Duodenal mucosa (tissue), 2 donors: Measurements from ENCODE around the gene SPTBN4.

Experiments
- H3K27ac ChIP-seq: one replicate; pipeline ENCODE4 v1.7.0; 2013; ENCODE audit warnings: low read depth, low read length
- H3K27me3 ChIP-seq, 2 donors: one replicate each; pipeline ENCODE4 v1.7.0; 2013; ENCODE audit warnings: low read length in 2 of 2, control low read depth in 1 of 2; ENCODE audit not compliant: insufficient read depth in 2 of 2, control insufficient read depth in 1 of 2
- H3K36me3 ChIP-seq, 2 donors: one replicate each; pipeline ENCODE4 v1.7.0; 2013; ENCODE audit warnings: low read length in 2 of 2, control low read depth in 1 of 2; ENCODE audit not compliant: insufficient read depth in 2 of 2, control insufficient read depth in 1 of 2
- H3K4me1 ChIP-seq, 2 donors: one replicate each; pipeline ENCODE4 v1.7.0; 2013; ENCODE audit warnings: low read length in 2 of 2, control low read depth in 1 of 2; ENCODE audit not compliant: insufficient read depth in 2 of 2, control insufficient read depth in 1 of 2
- H3K4me3 ChIP-seq, 2 donors: one replicate each; pipeline ENCODE4 v1.7.0; 2013; ENCODE audit warnings: low read length in 2 of 2, low read depth in 1 of 2
- H3K9ac ChIP-seq, 2 donors: one replicate each; pipeline ENCODE4 v1.7.0; 2013; ENCODE audit warnings: low read length in 2 of 2, low read depth in 1 of 2
- H3K9me3 ChIP-seq, 2 donors: one replicate each; pipeline ENCODE4 v1.7.0; 2013; ENCODE audit warnings: low read length in 2 of 2, control low read depth in 1 of 2; ENCODE audit not compliant: control insufficient read depth in 1 of 2

Gene SPTBN4

DNA sequence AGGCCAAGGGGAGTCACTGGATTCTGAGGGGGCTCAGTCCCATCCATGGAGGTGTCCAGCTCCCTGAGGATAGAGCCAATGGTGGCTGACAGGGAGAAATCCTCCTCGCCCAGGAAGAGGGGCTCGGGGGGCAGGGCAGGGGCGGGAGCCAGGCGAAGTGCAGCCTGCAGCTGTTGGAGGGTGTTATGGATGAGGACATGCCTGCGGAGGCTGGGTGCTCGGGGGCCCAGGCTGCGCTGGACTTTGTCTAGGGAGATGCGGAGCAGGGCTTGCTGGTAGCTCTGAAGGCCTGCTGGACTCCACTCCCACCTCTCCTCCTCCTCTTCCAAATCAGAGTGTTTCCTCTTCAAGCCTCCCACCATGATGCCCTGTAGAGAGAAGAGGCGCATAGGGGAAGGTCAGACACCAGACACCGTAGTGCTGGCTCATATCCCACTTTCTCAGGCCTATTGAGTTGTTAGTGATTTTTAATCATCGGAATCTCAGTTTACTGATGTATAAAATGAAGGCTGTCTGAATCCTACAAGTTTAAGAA, 25.0 kb upstream of the SPTBN4 start:
- Histone ChIP-seq H3K27ac (no peak overlapping the region), H3K4me1 (peaks cover 10% of the 10 kb centered on the region in 2 donors), H3K36me3 (peaks cover 14 to 20% of the 10 kb centered on the region in 2 donors), H3K9me3 (no peaks in the 10 kb centered on the region), H3K4me3 (peak overlapping the region in 1 of 2 donors; percentile 72), H3K27me3 (no peaks in the 10 kb centered on the region), H3K9ac (peak overlapping the region in 1 of 2 donors; percentile 65)

DNA sequence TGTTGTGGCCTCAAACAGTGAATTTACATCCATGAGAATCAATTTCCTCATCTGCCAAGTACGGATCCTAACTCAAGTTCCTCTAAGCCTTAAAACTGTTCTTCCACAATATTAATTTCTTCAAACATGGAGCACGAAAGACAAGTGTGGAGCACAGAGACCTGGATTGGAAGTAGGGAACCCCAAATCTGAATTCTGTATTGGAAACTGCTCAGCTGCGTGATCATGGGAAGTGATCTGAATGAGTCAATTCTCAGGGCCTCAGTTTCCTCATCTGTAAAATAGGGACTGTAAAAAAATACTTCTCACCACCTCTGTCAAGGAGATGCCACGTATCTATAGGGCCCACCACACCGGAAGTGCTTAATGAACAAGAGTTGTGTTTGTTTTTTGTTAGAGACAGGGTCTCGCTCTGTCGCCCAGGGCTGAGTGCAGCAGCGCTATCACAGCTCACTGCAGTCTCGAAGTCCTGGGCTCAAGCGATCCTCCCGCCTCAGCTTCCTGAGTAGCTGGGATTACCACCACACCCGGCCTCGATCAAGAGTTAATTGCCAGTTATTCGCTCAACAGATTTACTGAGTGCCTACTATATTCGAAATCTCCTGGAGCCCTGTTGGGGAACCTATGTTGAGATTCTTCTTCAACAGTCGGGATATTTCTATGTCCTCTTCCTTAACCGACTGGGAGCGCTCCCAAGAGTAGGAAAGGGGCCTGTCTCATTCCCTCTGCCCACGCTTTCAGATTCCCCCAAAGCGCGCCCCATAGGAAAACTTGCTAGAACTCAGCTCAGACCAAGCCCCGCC, 24.3 kb upstream of the SPTBN4 start:
- no peaks in the 10 kb centered on the region for H3K9me3 ChIP-seq
- peaks cover 14 to 20% of the 10 kb centered on the region in 2 donors for H3K36me3 ChIP-seq
- H3K9ac ChIP-seq = peak overlapping the region; percentile 63 to 65
- H3K27me3 ChIP-seq = no peaks in the 10 kb centered on the region
- H3K27ac ChIP-seq = peak overlapping the region; percentile 53
- peaks cover 10% of the 10 kb centered on the region in 2 donors for H3K4me1 ChIP-seq
- H3K4me3 ChIP-seq = peak overlapping the region; percentile 72 to 73

DNA sequence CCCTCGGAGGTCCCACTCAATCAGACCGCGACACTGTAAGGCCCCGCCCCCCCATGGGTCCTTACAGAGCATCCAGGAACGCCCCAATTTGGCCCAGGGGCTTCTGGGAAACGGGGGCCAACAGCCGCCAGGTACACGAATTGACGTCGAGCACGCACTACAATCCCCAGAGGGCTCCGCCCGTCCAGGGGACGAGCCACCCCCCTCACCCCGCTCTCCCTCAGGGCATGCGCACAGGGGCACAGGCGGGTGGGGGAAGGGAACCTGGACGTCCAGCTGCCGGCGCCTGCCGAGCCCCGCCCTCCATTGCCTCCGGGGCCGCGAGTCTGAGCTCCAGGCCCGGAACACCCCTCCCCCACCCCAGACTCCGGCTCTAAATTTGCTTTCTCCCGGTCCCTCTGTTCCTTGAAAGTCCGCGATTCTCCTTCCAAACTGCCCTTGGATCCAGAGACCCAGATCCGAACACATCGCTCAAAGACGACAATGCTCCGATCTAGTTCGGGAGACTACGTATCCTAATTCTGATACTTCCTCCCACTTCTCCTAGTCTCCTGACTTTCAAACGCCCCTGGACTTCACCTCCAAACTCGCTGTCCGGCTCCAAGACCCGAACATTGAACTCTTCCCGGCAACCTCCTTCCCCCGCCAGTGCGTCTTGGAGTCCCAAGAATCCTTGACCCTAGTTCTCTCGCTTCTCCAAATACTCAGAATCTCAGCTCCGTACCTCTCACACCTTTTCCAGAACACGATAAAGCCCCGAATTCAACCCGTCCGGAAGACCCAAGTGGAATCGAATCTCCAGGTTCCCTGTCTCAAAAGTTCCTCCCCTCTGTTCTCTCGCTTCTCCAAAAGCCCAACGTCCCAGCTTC, 23.4 kb upstream of the SPTBN4 start:
- H3K4me1 ChIP-seq = peaks cover 10% of the 10 kb centered on the region in 2 donors
- H3K4me3 ChIP-seq = peak overlapping the region; percentile 86 to 96
- peaks cover 20 to 27% of the 10 kb centered on the region in 2 donors for H3K36me3 ChIP-seq
- H3K9me3 ChIP-seq = no peaks in the 10 kb centered on the region
- H3K9ac ChIP-seq = peak overlapping the region; percentile 82 to 99
- H3K27me3 ChIP-seq = no peaks in the 10 kb centered on the region
- H3K27ac ChIP-seq = peak overlapping the region; percentile 92

DNA sequence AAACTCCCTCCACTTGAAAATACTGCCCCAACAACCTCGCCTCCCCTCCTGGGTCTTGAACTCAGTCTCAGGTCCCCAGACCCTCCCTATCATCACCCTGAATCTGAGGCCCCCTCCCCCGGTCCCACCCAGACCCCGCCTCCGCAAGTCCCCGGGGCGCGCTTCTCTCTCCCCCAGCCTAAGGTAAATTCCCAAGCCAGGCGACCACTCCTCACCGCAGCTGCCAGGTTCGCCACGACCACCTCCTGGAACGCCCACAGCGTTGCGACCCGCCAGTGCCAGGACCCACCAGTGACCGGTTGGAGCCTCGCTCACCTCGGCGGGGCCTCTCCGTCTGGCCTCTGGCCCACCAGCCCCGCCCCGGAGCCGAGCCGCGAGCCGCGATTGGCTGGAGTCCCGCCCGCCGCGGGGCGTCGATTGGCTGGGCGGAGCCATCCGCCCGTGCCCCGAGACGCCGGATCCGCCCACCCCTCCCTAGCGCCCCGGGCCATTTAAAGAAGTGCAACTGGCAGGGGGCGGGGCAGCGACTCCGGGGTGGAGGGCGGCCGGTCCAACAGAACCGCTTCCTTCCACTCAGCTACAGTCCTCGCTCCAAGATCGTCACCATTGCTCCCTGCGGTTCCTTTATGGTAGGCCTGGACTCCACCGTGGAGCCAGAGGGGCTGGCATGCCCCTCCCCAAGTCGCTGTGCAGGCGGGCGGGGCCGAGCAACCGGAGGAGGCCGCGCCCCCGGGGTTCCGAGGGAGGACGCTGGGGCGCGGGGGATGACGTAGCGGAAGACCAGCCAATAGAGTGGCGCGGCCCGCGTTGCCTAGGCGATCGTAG, 22.6 kb upstream of the SPTBN4 start, which contains the start of gene SERTAD3:
TSS of gene SERTAD3 (minus strand) at position 336 of the 825 bp plus-strand sequence. CDS start 2,255 bp downstream, outside the sequence.
- peak within 1 kb of the TSS; percentile 84 to 99 for H3K9ac ChIP-seq
- H3K4me3 ChIP-seq = peak within 1 kb of the TSS; percentile 86 to 96
- no peaks in the 10 kb centered on the region for H3K27me3 ChIP-seq
- peaks cover 10% of the 10 kb centered on the region in 2 donors for H3K4me1 ChIP-seq
- peaks cover 20 to 27% of the 10 kb centered on the region in 2 donors for H3K36me3 ChIP-seq
- H3K27ac ChIP-seq = peak within 1 kb of the TSS; percentile 92
- no peaks in the 10 kb centered on the region for H3K9me3 ChIP-seq

DNA sequence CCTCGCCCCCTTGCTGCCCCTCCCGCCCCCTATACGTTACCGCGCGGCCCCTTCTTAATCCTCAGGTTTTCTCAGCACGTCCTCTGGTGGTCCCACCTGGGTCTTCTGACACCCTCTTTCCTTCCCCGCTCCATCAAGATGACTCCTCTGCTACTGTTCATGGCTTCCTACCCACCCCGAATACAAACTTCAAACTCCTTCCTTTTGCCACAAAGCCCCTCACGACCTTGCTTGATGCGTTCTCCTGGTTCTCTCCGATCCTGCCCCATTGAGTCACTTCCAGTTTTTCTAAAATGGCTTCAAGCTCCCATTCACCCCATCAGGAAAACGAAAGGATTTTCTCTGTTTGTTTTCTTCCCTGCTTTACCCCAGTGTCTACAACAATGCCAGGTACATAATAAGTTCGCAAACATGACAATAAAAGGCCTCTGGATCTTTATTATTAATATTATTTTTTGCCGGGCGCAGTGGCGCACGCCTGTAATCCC, 21.9 kb upstream of the SPTBN4 start:
- H3K27ac ChIP-seq = peak overlapping the region; percentile 92
- H3K4me1 ChIP-seq = peaks cover 10% of the 10 kb centered on the region in 2 donors
- peaks cover 20 to 27% of the 10 kb centered on the region in 2 donors for H3K36me3 ChIP-seq
- H3K27me3 ChIP-seq = no peaks in the 10 kb centered on the region
- peak overlapping the region; percentile 84 to 96 for H3K4me3 ChIP-seq
- peak overlapping the region; percentile 84 to 99 for H3K9ac ChIP-seq
- H3K9me3 ChIP-seq = no peaks in the 10 kb centered on the region

DNA sequence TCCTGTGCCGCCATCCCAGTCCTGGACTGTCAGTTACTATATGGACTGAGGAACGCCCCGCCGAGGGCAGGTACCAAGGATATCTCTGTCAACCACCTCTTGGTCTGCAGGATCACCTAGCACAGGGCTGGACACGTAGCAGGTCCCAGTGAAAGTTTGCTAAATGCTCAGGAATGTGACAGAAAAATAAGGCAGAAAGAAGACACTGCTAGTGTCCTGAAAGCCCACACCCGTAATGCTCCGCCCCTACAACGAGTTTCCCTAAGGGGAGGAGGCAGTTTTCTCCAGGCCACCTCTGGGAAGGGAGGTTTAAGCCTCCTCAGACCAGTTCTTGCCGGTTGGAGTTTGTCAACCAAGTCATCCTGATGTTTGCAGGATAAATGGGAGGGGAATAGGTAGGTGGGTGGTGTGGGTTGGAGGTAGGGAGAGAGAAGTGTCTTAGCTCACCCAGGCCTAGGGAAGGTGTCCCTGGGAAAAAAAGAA, 21.0 kb upstream of the SPTBN4 start:
- Histone ChIP-seq H3K9ac (no peak overlapping the region), H3K9me3 (no peaks in the 10 kb centered on the region), H3K4me3 (no peak overlapping the region), H3K27ac (no peak overlapping the region), H3K4me1 (peaks cover 10% of the 10 kb centered on the region in 2 donors), H3K36me3 (peaks cover 19% of the 10 kb centered on the region in 2 donors), H3K27me3 (no peaks in the 10 kb centered on the region)

DNA sequence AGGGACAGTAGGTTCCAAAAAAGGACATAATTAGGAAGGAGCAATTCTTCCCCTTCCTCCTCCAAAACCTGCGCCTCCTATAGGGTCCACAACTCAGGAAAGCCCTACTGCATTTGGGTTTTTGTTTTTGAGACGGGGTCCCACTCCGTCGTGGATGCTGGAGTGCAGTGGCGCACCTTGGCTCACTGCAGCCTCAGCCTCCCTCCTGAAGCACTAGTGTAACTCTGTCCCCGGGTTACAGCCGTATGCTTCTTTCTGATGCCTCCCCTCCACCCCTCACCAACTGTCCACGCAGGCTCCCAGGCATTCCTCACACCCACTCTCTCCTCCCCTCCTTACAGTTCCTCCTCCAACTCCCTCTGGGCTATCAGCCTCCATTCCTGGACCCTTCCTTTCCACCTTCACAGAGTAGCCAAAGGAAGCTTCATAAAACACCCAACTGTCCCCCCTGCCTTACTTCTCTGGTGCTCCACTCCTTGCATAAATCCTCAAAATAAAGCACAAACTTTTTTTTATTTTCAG, 20.5 kb upstream of the SPTBN4 start:
- Histone ChIP-seq H3K36me3 (peaks cover 14 to 19% of the 10 kb centered on the region in 2 donors), H3K27ac (no peak overlapping the region), H3K27me3 (no peaks in the 10 kb centered on the region), H3K4me1 (peaks cover 10% of the 10 kb centered on the region in 2 donors), H3K9me3 (no peaks in the 10 kb centered on the region), H3K4me3 (no peak overlapping the region), H3K9ac (no peak overlapping the region)

DNA sequence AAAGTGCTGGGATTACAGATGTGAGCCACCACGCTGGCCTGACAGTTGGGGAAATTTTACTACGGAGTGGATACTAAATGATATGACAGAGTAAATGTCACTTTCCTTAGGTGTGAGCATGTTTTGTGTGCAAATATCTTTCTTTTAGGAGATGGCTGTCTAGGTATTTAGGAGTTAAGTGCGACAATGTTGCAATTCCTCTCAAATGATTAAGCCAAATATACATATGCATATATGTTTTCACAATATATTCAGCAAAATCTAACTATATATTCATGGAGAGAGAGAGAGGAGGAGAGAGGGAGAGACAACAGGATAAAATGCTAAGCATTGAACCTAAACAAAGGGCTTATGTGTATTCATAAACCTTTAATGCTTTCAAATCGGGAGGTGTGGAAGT, 17.3 kb upstream of the SPTBN4 start:
- Histone ChIP-seq H3K4me3 (no peak overlapping the region), H3K27ac (no peak overlapping the region), H3K9ac (no peak overlapping the region), H3K27me3 (no peaks in the 10 kb centered on the region), H3K4me1 (peaks cover 0 to 2% of the 10 kb centered on the region in 2 donors), H3K9me3 (no peaks in the 10 kb centered on the region), H3K36me3 (peaks cover 6 to 13% of the 10 kb centered on the region in 2 donors)

DNA sequence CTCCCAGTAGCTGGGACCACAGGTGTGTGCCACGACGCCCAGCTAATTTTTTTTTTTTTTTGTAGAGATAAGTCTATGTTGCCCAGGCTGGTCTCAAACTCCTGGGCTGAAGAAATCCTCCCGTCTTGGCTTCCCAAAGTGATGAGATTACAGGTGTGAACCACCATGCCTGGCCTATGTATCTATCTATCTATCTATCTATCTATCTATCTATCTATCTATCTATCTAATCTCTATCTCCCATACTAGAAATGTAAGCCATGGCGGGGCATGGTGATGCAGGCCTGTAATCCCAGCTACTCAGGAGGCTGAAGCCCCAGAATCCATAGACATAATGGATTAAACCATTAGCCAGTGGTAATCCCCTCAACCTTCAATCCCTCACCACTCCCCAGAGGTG, 16.1 kb upstream of the SPTBN4 start:
- no peak overlapping the region for H3K27ac ChIP-seq
- H3K4me3 ChIP-seq = no peak overlapping the region
- H3K9ac ChIP-seq = no peak overlapping the region
- H3K36me3 ChIP-seq = peaks cover 6 to 18% of the 10 kb centered on the region in 2 donors
- no peaks in the 10 kb centered on the region for H3K9me3 ChIP-seq
- H3K27me3 ChIP-seq = no peaks in the 10 kb centered on the region
- no peaks in the 10 kb centered on the region for H3K4me1 ChIP-seq
